Stimulated activated naive CD8-positive, alpha-beta T cell treated with anti-CD3 and anti-CD28 coated beads, Interleukin-15, Interleukin-2, amounts not matched to agents 100 ng/mL and 50 ng/mL, for 24 hours (primary cell): ENCODE measurements around the gene TUBA3E.
A peak's percentile ranks its signal among the peaks of the same experiment; 100 is the strongest.
"Not testable (repeated sequence)": the region's sequence is repeated elsewhere in the genome, so short reads cannot be mapped to it uniquely, and the experiment has no call there.

Source experiments
- H3K27ac Mint-ChIP-seq: one replicate; pipeline ENCODE4 v1.8.0; 2021; ENCODE audit warnings: mild to moderate bottlenecking, mixed read lengths
- H3K27me3 Mint-ChIP-seq: one replicate; pipeline ENCODE4 v1.8.0; 2021; ENCODE audit warnings: mixed read lengths
- H3K36me3 Mint-ChIP-seq: one replicate; pipeline ENCODE4 v1.8.0; 2021; ENCODE audit warnings: low read depth, mixed read lengths
- H3K4me1 Mint-ChIP-seq: one replicate; pipeline ENCODE4 v1.8.0; 2021; ENCODE audit warnings: low read depth, mixed read lengths
- H3K4me3 Mint-ChIP-seq: one replicate; pipeline ENCODE4 v1.8.0; 2021; ENCODE audit warnings: mild to moderate bottlenecking, mixed read lengths
- H3K9me3 Mint-ChIP-seq: one replicate; pipeline ENCODE4 v1.8.0; 2021; ENCODE audit warnings: mixed read lengths

TUBA3E gene

GRCh38 chr2:130207051-130207450, 8.8 kb upstream of the TUBA3E start:
- H3K27me3 Mint-ChIP-seq, H3K9me3 Mint-ChIP-seq, H3K4me3 Mint-ChIP-seq, H3K27ac Mint-ChIP-seq, H3K4me1 Mint-ChIP-seq, H3K36me3 Mint-ChIP-seq: not testable (repeated sequence)

- not testable (repeated sequence) for H3K9me3 Mint-ChIP-seq, H3K27ac Mint-ChIP-seq, H3K4me3 Mint-ChIP-seq, H3K27me3 Mint-ChIP-seq, H3K4me1 Mint-ChIP-seq, H3K36me3 Mint-ChIP-seq
Observed at GRCh38 chr2:130203150-130203549, 4.9 kb upstream of the TUBA3E start.

GRCh38 chr2:130202518-130202917, 4.3 kb upstream of the TUBA3E start:
- not testable (repeated sequence) for H3K27ac Mint-ChIP-seq, H3K4me1 Mint-ChIP-seq, H3K4me3 Mint-ChIP-seq, H3K27me3 Mint-ChIP-seq, H3K36me3 Mint-ChIP-seq, H3K9me3 Mint-ChIP-seq

GRCh38 chr2:130196052-130196451, 2.2 kb downstream of the TUBA3E start:
- H3K36me3 Mint-ChIP-seq, H3K27ac Mint-ChIP-seq, H3K4me3 Mint-ChIP-seq, H3K9me3 Mint-ChIP-seq, H3K4me1 Mint-ChIP-seq, H3K27me3 Mint-ChIP-seq: not testable (repeated sequence)

GRCh38 chr2:130195089-130195635, 3.1 kb downstream of the TUBA3E start:
- H3K36me3 Mint-ChIP-seq, H3K27ac Mint-ChIP-seq, H3K4me1 Mint-ChIP-seq, H3K4me3 Mint-ChIP-seq, H3K9me3 Mint-ChIP-seq, H3K27me3 Mint-ChIP-seq: not testable (repeated sequence)

GRCh38 chr2:130193824-130194223, 4.4 kb downstream of the TUBA3E start:
- H3K27me3 Mint-ChIP-seq, H3K27ac Mint-ChIP-seq, H3K4me3 Mint-ChIP-seq, H3K4me1 Mint-ChIP-seq, H3K9me3 Mint-ChIP-seq, H3K36me3 Mint-ChIP-seq: not testable (repeated sequence)

- not testable (repeated sequence) for H3K27me3 Mint-ChIP-seq, H3K9me3 Mint-ChIP-seq, H3K36me3 Mint-ChIP-seq, H3K27ac Mint-ChIP-seq, H3K4me3 Mint-ChIP-seq, H3K4me1 Mint-ChIP-seq
Observed at GRCh38 chr2:130192451-130192850, 5.8 kb downstream of the TUBA3E start.

GRCh38 chr2:130191319-130191718, 6.9 kb downstream of the TUBA3E start:
- not testable (repeated sequence) for H3K4me1 Mint-ChIP-seq, H3K27ac Mint-ChIP-seq, H3K27me3 Mint-ChIP-seq, H3K4me3 Mint-ChIP-seq, H3K36me3 Mint-ChIP-seq, H3K9me3 Mint-ChIP-seq

GRCh38 chr2:130190237-130190636, 8.0 kb downstream of the TUBA3E start:
- no peaks in the 10 kb centered on the region for H3K9me3 Mint-ChIP-seq
- H3K36me3 Mint-ChIP-seq: peaks cover 14% of the 10 kb centered on the region
- no peak overlapping the region for H3K4me3 Mint-ChIP-seq
- no peak overlapping the region for H3K27ac Mint-ChIP-seq
- no peaks in the 10 kb centered on the region for H3K4me1 Mint-ChIP-seq
- no peaks in the 10 kb centered on the region for H3K27me3 Mint-ChIP-seq

- not testable (repeated sequence) for H3K4me1 Mint-ChIP-seq, H3K9me3 Mint-ChIP-seq, H3K27ac Mint-ChIP-seq, H3K4me3 Mint-ChIP-seq, H3K27me3 Mint-ChIP-seq
- H3K36me3 Mint-ChIP-seq: peaks cover 16% of the 10 kb centered on the region
Observed at GRCh38 chr2:130188958-130189357, 9.3 kb downstream of the TUBA3E start.

- H3K27me3 Mint-ChIP-seq, H3K4me1 Mint-ChIP-seq, H3K27ac Mint-ChIP-seq, H3K9me3 Mint-ChIP-seq, H3K4me3 Mint-ChIP-seq: not testable (repeated sequence)
- H3K36me3 Mint-ChIP-seq: peaks cover 19% of the 10 kb centered on the region
Observed at GRCh38 chr2:130187859-130188792, 10.1 kb downstream of the TUBA3E start.

GRCh38 chr2:130187268-130187667, 11.0 kb downstream of the TUBA3E start:
- H3K4me3 Mint-ChIP-seq: no peak overlapping the region
- peaks cover 19% of the 10 kb centered on the region for H3K36me3 Mint-ChIP-seq
- peaks cover 10% of the 10 kb centered on the region for H3K4me1 Mint-ChIP-seq
- H3K27ac Mint-ChIP-seq: no peak overlapping the region
- no peaks in the 10 kb centered on the region for H3K27me3 Mint-ChIP-seq
- H3K9me3 Mint-ChIP-seq: no peaks in the 10 kb centered on the region

- H3K36me3 Mint-ChIP-seq: peaks cover 17% of the 10 kb centered on the region
Observed at GRCh38 chr2:130186391-130186790, 11.8 kb downstream of the TUBA3E start.

GRCh38 chr2:130185896-130186295, 12.3 kb downstream of the TUBA3E start:
- Mint-ChIP-seq H3K36me3 (peaks cover 14% of the 10 kb centered on the region), H3K4me3 (no peak overlapping the region), H3K27ac (peak overlapping the region; percentile 61), H3K27me3 (no peaks in the 10 kb centered on the region), H3K9me3 (no peaks in the 10 kb centered on the region), H3K4me1 (peaks cover 12% of the 10 kb centered on the region)

More at GRCh38 chr2:130186391-130186790, 11.8 kb downstream of the TUBA3E start:
- peaks cover 10% of the 10 kb centered on the region for H3K4me1 Mint-ChIP-seq
- H3K4me3 Mint-ChIP-seq: no peak overlapping the region
- no peaks in the 10 kb centered on the region for H3K9me3 Mint-ChIP-seq
- H3K27me3 Mint-ChIP-seq: no peaks in the 10 kb centered on the region
- H3K27ac Mint-ChIP-seq: no peak overlapping the region

GRCh38 chr2:130185436-130185835, 12.8 kb downstream of the TUBA3E start:
- Mint-ChIP-seq H3K4me1 (peaks cover 17% of the 10 kb centered on the region), H3K9me3 (no peaks in the 10 kb centered on the region), H3K27ac (peak overlapping the region; percentile 61), H3K27me3 (no peaks in the 10 kb centered on the region), H3K36me3 (peaks cover 14% of the 10 kb centered on the region), H3K4me3 (no peak overlapping the region)
